K562 treated with DMSO at 1 percent for 24 hours (cell line): Measurements from ENCODE around the gene CATSPERB. TPM values are rescaled to one million over a fixed set of nuclear protein-coding genes. Genes with fewer than 3 reads are reported as not detected.

Experiments
- total RNA-seq: library from RNA; unstranded; fragments of 300-600 nt; gene quantifications from 2 replicates; pipeline ENCODE4 v1.2.3, GENCODE V29; 2022; ENCODE audit warnings: low read depth; ENCODE audit not compliant: insufficient read depth

The CATSPERB gene, protein sequence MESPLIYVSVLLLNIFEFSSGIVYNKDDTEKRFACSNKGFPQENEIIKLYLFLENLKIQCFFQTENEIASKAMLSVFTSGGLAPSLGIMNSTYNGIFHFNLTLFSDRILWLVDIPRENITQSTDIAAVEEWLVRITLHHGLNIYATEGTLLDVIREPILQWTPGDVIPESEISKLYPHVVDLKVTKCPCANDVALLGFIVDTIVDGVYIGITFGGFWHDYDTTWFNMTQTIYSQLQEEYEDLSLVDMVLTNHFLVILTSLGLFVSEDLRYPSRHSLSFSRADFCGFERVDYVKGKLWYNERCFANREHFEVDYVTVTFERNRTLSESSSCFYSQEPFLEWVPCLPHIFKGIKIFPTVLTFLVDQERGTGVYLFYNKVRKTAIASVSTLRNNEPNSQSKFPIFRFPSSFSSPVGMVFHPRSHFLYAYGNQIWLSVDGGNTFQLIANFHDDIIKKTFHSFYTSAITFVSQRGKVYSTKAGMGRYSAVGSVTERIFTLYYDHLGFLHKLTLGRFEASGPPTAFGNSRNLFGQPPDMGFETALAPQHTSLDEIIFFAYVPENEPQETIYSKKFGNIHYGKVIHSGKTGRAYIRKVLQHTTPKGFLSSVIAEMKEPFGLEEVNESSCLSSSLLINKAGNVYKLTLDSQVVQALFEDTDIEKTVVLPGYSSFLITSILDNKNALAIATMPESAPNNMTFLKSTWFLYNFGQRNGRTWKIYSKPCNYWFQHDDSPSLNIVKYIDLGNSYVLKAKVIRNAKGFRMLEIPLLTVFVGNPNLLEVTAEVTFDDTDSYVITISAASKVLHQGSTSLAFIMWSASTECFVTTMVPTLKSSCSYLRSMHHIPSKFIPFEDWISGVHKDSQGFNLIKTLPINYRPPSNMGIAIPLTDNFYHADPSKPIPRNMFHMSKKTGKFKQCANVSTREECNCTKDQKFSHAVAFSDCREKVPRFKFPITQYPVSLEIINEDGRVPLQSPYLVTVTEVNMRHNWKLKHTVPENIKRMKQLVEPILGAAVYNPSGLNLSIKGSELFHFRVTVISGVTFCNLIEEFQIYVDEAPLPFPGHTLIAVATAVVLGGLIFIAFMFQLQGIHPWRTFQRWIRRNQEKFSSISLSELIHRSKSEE
- total RNA-seq, result not detected in 2 replicates

DNA sequence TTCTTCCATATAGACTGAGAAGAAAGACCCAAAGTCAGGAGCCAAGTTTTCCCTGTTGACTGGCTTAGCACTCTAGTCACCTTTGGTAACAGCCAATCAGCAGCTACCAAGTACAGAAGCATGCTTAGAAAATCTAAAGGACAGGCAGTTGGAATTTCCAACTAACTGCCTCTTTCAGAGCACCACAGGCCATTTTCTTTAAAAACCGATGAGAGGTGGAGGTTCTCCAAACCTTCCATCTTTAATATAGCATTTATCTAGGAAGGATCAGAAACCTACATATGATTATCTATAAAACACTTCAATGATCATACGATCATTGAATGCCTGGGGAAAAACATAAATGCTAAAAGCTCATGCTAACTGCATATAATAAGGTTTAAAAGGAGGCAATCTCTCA is at the start of gene CATSPERB:
Gene CATSPERB (minus strand): TSS at position 101 of the 400 bp plus-strand sequence. CDS start 2,607 bp downstream, outside the sequence.

Other genes with a start within 250 kb of the CATSPERB start
- 28.2 and 34.5 TPM in 2 replicates for gene PPP4R3A, start 221.8 kb downstream of the CATSPERB start, total RNA-seq
- gene TC2N, start 135.4 kb upstream of the CATSPERB start, total RNA-seq, result 1.9 and 3.2 TPM in 2 replicates
- gene FBLN5, start 215.6 kb upstream of the CATSPERB start, total RNA-seq, result not detected in 2 replicates